Measurements from ENCODE around the gene DNAAF8.

Gene DNAAF8

DNA sequence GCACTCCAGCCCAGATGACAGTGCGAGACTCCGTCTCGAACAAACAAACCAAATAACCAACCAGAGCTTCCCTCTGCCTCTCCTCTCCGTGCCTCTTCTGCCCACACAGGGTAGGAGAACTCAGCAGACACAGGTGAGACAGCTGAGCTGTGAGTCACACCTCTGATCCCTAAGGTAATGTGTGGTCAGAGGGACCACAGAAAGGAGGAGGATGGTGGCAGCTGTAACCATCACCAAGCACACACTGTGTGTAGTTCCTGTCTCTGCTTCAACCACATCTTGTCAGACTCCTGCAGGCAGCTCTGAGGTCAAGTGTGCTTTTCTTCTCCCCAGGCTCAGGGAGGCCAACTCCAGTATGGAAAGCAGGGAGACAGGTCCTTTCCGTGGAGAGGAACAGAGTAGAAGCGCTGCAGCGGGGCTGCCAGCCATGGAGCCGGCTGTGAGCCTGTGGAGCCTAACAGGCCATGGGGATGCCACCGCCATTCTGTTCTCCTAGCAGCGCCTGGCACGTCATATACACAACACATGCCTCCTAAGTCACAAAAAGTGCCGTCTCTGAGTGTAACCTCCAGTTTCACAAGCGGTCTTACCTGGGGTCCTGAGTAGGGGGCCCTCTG, 33.8 kb upstream of the DNAAF8 start:
- no peak for DNase-seq (ENCODE audit: low read depth)
- TF ChIP-seq, protein P1, sequence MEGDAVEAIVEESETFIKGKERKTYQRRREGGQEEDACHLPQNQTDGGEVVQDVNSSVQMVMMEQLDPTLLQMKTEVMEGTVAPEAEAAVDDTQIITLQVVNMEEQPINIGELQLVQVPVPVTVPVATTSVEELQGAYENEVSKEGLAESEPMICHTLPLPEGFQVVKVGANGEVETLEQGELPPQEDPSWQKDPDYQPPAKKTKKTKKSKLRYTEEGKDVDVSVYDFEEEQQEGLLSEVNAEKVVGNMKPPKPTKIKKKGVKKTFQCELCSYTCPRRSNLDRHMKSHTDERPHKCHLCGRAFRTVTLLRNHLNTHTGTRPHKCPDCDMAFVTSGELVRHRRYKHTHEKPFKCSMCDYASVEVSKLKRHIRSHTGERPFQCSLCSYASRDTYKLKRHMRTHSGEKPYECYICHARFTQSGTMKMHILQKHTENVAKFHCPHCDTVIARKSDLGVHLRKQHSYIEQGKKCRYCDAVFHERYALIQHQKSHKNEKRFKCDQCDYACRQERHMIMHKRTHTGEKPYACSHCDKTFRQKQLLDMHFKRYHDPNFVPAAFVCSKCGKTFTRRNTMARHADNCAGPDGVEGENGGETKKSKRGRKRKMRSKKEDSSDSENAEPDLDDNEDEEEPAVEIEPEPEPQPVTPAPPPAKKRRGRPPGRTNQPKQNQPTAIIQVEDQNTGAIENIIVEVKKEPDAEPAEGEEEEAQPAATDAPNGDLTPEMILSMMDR (IDR thresholded peaks at IDR 0.05; ENCODE audit: control insufficient read depth, extremely low read depth, insufficient read depth) = no peak
- no peak overlapping the region for H3K4me3 ChIP-seq (ENCODE audit: low read depth, low read length)

DNA sequence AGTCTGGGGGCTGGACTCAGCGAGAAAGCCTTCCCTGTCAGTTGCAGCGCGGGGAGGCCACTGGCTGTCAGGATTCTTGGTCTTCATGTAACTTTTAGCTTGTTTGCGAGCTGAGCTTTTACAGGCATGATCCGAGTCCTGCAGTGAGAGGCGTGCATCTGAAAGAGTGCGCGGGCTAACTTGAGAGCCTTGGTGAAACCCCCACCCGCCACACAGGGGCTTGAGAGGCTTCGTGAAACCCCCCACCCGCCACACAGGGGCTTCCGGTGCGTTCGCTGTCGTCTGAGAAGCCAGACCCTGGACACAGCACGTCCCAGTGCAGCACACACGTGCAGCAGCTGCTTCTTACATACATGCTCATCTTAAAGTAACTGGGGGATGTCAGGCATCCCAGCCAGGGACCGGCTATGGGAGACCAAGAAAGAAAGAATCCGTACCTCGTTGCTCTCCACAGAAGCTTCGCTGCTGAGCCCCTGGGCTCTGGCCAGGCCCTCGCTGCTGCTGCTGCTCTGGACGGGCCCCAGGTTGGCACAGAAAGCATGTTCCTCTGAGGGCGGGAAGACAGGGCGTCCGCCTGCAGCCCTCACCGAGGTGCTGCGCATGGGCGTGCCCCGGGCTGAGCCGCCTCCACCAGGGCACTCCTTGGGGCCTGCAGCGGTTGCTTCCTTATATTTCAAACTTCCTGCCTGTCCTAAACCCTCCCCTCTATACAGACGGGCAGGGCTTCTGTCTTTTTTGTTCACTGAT, 33.2 kb upstream of the DNAAF8 start:
- TF ChIP-seq, protein P1 (IDR thresholded peaks at IDR 0.05; ENCODE audit: control insufficient read depth, extremely low read depth, insufficient read depth) = no peak
- no peak for DNase-seq (ENCODE audit: low read depth)
- H3K4me3 ChIP-seq (ENCODE audit: low read depth, low read length) = no peak overlapping the region

DNA sequence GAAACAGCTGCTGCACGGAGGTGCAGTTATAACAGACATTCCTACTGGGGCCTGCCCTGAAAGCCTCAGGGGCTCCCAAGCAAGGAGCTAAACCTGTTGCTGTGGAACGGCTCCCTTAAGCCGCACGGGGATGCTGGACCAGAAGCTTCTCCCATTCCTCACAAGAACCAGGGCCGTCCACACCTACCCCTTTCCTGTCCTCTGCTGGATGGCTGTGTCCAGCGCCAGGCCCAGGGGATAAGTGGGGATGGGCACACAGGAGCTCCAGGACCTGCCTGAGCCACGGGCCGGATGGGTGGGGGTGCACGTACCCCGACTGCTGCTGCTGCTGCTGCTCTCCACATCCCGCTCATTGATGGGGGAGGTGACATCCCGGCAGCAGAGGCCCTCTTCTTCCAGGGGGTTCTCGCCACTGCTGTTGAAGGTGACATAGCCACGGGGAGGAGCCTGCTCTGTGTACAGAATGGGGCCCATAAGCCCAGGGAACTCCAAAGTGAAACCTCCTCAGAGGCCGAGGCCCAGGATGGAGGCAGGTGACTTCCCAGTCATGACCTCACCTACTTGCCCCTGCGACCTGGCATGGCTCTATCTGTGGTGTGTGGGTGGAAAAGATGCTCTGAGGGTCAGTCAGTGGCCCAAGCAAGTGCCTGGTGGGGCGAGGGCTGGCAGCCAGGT, 32.4 kb upstream of the DNAAF8 start:
- TF ChIP-seq, protein P1 (IDR thresholded peaks at IDR 0.05; ENCODE audit: control insufficient read depth, extremely low read depth, insufficient read depth) = no peak
- H3K4me3 ChIP-seq (ENCODE audit: low read depth, low read length) = no peak overlapping the region
- DNase-seq (ENCODE audit: low read depth) = no peak

GRCh38 chr16:4702466-4702808, 31.9 kb upstream of the DNAAF8 start:
- TF ChIP-seq, protein P1 (IDR thresholded peaks at IDR 0.05; ENCODE audit: control insufficient read depth, extremely low read depth, insufficient read depth) = no peak
- DNase-seq (ENCODE audit: low read depth) = no peak

DNA sequence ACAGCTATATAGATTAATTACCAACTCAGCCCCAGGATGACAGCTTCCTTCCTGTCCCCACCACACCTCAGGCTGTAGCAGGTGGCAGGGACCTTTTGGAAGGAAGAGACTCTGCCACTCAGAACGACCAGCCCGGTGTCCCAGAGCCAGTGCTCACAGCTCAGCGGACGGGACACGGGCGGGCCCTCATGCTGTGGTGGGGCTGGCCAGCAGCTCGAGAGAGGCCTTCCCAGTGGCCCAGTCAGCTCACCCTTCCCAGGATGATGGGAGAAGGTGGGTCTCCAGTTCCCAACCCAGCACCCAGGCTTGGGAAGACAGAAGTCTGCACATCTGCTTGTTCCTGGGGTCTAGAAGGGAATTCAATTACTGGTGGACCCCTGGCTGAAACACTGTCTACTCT, 30.4 kb upstream of the DNAAF8 start:
- H3K4me3 ChIP-seq (ENCODE audit: low read depth, low read length) = no peak overlapping the region
- TF ChIP-seq, protein P1 (IDR thresholded peaks at IDR 0.05; ENCODE audit: control insufficient read depth, extremely low read depth, insufficient read depth) = no peak
- DNase-seq (ENCODE audit: low read depth) = no peak

More at GRCh38 chr16:4702466-4702808, 31.9 kb upstream of the DNAAF8 start:
- H3K4me3 ChIP-seq (ENCODE audit: low read depth, low read length) = no peak overlapping the region

- DNase-seq (ENCODE audit: low read depth) = no peak
- H3K4me3 ChIP-seq (ENCODE audit: low read depth, low read length) = no peak overlapping the region
- TF ChIP-seq, protein P1 (IDR thresholded peaks at IDR 0.05; ENCODE audit: control insufficient read depth, extremely low read depth, insufficient read depth) = no peak
Observed at GRCh38 chr16:4704491-4704890, 29.8 kb upstream of the DNAAF8 start.
